D721Med (cell line): ENCODE results near the gene AGMAT.

Experiments
- DNase-seq: peaks from one replicate; pipeline ENCODE4 v3.0.0; 2011; ENCODE audit warnings: low spot score; ENCODE audit not compliant: insufficient read length
- FAIRE-seq: peaks from 2 replicates; lab custom pipeline; 2011; peaks lifted over from hg19 to GRCh38; lab: Jason Lieb, UNC
- CTCF ChIP-seq: IDR thresholded peaks from 2 replicates; pipeline ENCODE4 v1.5.1; 2012; ENCODE audit warnings: mild to moderate bottlenecking, control low read depth; ENCODE audit not compliant: insufficient read depth; ENCODE audit errors: missing control alignments

Gene AGMAT

GRCh38 chr1:15584489-15585363 lies at the start of gene AGMAT:
TSS of gene AGMAT (minus strand) at chr1:15585051. CDS start at chr1:15584967, 84 bp downstream.
- no peak for FAIRE-seq
- no peak for DNase-seq
- no peak for TF ChIP-seq CTCF

- TF ChIP-seq CTCF: no peak
Measured at GRCh38 chr1:15633756-15634420, 49.0 kb upstream of the AGMAT start.

GRCh38 chr1:15628003-15628402 lies 43.2 kb upstream of the AGMAT start:
- FAIRE-seq: no peak
- TF ChIP-seq CTCF: no peak
- DNase-seq: no peak

More at GRCh38 chr1:15633756-15634420, 49.0 kb upstream of the AGMAT start:
- DNase-seq (peak; percentile 37), FAIRE-seq (no peak)

GRCh38 chr1:15627343-15627988 lies 42.6 kb upstream of the AGMAT start:
- FAIRE-seq (no peak), DNase-seq (no peak)
- no peak for TF ChIP-seq CTCF

- FAIRE-seq: no peak
- no peak for DNase-seq
- TF ChIP-seq CTCF: no peak
Measured at GRCh38 chr1:15626269-15626950, 41.6 kb upstream of the AGMAT start.

GRCh38 chr1:15625056-15625917 lies 40.4 kb upstream of the AGMAT start:
- no peak for FAIRE-seq
- no peak for TF ChIP-seq CTCF
- no peak for DNase-seq
